Muscle layer of colon (tissue), 2 donors: ENCODE results near the gene IGFN1.

Experiments
- H3K27ac ChIP-seq: one replicate; pipeline ENCODE4 v1.7.0; 2013; ENCODE audit warnings: low read depth, mild to moderate bottlenecking, low read length, moderate library complexity
- H3K27me3 ChIP-seq, 2 donors: one replicate each; pipeline ENCODE4 v1.7.0; 2013; ENCODE audit warnings: low read length in 2 of 2, mild to moderate bottlenecking in 2 of 2; ENCODE audit not compliant: insufficient read depth in 2 of 2, control insufficient read depth in 1 of 2
- H3K36me3 ChIP-seq: one replicate; pipeline ENCODE4 v1.7.0; 2013; ENCODE audit warnings: mild to moderate bottlenecking, low read length; ENCODE audit not compliant: insufficient read depth
- H3K4me1 ChIP-seq: one replicate; pipeline ENCODE4 v1.7.0; 2013; ENCODE audit warnings: mild to moderate bottlenecking, low read length; ENCODE audit not compliant: insufficient read depth
- H3K4me3 ChIP-seq, 2 donors: one replicate each; pipeline ENCODE4 v1.7.0; 2013; ENCODE audit warnings: low read length in 2 of 2, low read depth in 1 of 2, mild to moderate bottlenecking in 1 of 2, moderate library complexity in 1 of 2
- H3K9ac ChIP-seq: one replicate; pipeline ENCODE4 v1.7.0; 2013; ENCODE audit warnings: low read length
- H3K9me3 ChIP-seq: one replicate; pipeline ENCODE4 v1.7.0; 2013; ENCODE audit warnings: mild to moderate bottlenecking, low read length
- donor health status: abdominal sarcoma.
- donor health status: Adenocarcinoma of cecum.

The IGFN1 gene

GRCh38 chr1:201190005-201190404 lies 619 bp upstream of the IGFN1 start:
- no peaks in the 10 kb centered on the region for H3K4me1 ChIP-seq
- no peak overlapping the region for H3K27ac ChIP-seq
- no peaks in the 10 kb centered on the region for H3K36me3 ChIP-seq
- no peaks in the 10 kb centered on the region for H3K27me3 ChIP-seq
- H3K4me3 ChIP-seq = no peak overlapping the region
- H3K9me3 ChIP-seq = no peaks in the 10 kb centered on the region
- H3K9ac ChIP-seq = no peak overlapping the region

- H3K36me3 ChIP-seq = no peaks in the 10 kb centered on the region
- no peaks in the 10 kb centered on the region for H3K4me1 ChIP-seq
- no peak overlapping the region for H3K4me3 ChIP-seq
- H3K27me3 ChIP-seq = no peaks in the 10 kb centered on the region
- no peak overlapping the region for H3K27ac ChIP-seq
- H3K9ac ChIP-seq = no peak overlapping the region
- no peaks in the 10 kb centered on the region for H3K9me3 ChIP-seq
Measured at GRCh38 chr1:201191653-201192260, 1.1 kb downstream of the IGFN1 start.

- Histone ChIP-seq H3K27ac (no peak overlapping the region), H3K4me1 (no peaks in the 10 kb centered on the region), H3K9ac (no peak overlapping the region), H3K27me3 (no peaks in the 10 kb centered on the region), H3K4me3 (no peak overlapping the region), H3K9me3 (no peaks in the 10 kb centered on the region), H3K36me3 (no peaks in the 10 kb centered on the region)
Measured at GRCh38 chr1:201192261-201192788, 1.7 kb downstream of the IGFN1 start.

- no peaks in the 10 kb centered on the region for H3K36me3 ChIP-seq
- H3K4me3 ChIP-seq = no peak overlapping the region
- no peak overlapping the region for H3K9ac ChIP-seq
- no peak overlapping the region for H3K27ac ChIP-seq
- H3K4me1 ChIP-seq = no peaks in the 10 kb centered on the region
- no peaks in the 10 kb centered on the region for H3K9me3 ChIP-seq
- H3K27me3 ChIP-seq = no peaks in the 10 kb centered on the region
Measured at GRCh38 chr1:201194046-201194445, 3.4 kb downstream of the IGFN1 start.

GRCh38 chr1:201198598-201198997 lies 8.0 kb downstream of the IGFN1 start:
- no peaks in the 10 kb centered on the region for H3K4me1 ChIP-seq
- H3K27ac ChIP-seq = no peak overlapping the region
- H3K9ac ChIP-seq = no peak overlapping the region
- H3K4me3 ChIP-seq = no peak overlapping the region
- H3K9me3 ChIP-seq = no peaks in the 10 kb centered on the region
- no peaks in the 10 kb centered on the region for H3K36me3 ChIP-seq
- no peaks in the 10 kb centered on the region for H3K27me3 ChIP-seq

- H3K36me3 ChIP-seq = no peaks in the 10 kb centered on the region
- no peaks in the 10 kb centered on the region for H3K9me3 ChIP-seq
- H3K9ac ChIP-seq = no peak overlapping the region
Measured at GRCh38 chr1:201205036-201205435, 14.4 kb downstream of the IGFN1 start.

GRCh38 chr1:201206176-201206575 lies 15.6 kb downstream of the IGFN1 start:
- H3K4me3 ChIP-seq = no peak overlapping the region
- H3K27me3 ChIP-seq = no peaks in the 10 kb centered on the region
- no peak overlapping the region for H3K9ac ChIP-seq
- H3K27ac ChIP-seq = no peak overlapping the region
- H3K4me1 ChIP-seq = no peaks in the 10 kb centered on the region
- no peaks in the 10 kb centered on the region for H3K36me3 ChIP-seq
- no peaks in the 10 kb centered on the region for H3K9me3 ChIP-seq

More at GRCh38 chr1:201205036-201205435, 14.4 kb downstream of the IGFN1 start:
- no peak overlapping the region for H3K27ac ChIP-seq
- H3K4me1 ChIP-seq = no peaks in the 10 kb centered on the region
- no peaks in the 10 kb centered on the region for H3K27me3 ChIP-seq
- no peak overlapping the region for H3K4me3 ChIP-seq

- no peaks in the 10 kb centered on the region for H3K27me3 ChIP-seq
- H3K27ac ChIP-seq = no peak overlapping the region
Measured at GRCh38 chr1:201207046-201207445, 16.4 kb downstream of the IGFN1 start.

GRCh38 chr1:201208236-201208635 lies 17.6 kb downstream of the IGFN1 start:
- Histone ChIP-seq H3K4me1 (no peaks in the 10 kb centered on the region), H3K36me3 (no peaks in the 10 kb centered on the region), H3K27me3 (no peaks in the 10 kb centered on the region), H3K9ac (no peak overlapping the region), H3K4me3 (no peak overlapping the region), H3K27ac (no peak overlapping the region), H3K9me3 (no peaks in the 10 kb centered on the region)

More at GRCh38 chr1:201207046-201207445, 16.4 kb downstream of the IGFN1 start:
- H3K4me3 ChIP-seq = no peak overlapping the region
- no peaks in the 10 kb centered on the region for H3K9me3 ChIP-seq
- no peaks in the 10 kb centered on the region for H3K36me3 ChIP-seq
- no peaks in the 10 kb centered on the region for H3K4me1 ChIP-seq
- no peak overlapping the region for H3K9ac ChIP-seq

- Histone ChIP-seq H3K9ac (no peak overlapping the region), H3K9me3 (no peaks in the 10 kb centered on the region), H3K36me3 (no peaks in the 10 kb centered on the region), H3K4me3 (no peak overlapping the region), H3K27me3 (no peaks in the 10 kb centered on the region), H3K27ac (no peak overlapping the region), H3K4me1 (no peaks in the 10 kb centered on the region)
Measured at GRCh38 chr1:201212056-201212455, 21.4 kb downstream of the IGFN1 start.

GRCh38 chr1:201212461-201213055 lies 21.9 kb downstream of the IGFN1 start:
- Histone ChIP-seq H3K27ac (no peak overlapping the region), H3K36me3 (no peaks in the 10 kb centered on the region), H3K9me3 (no peaks in the 10 kb centered on the region)

More at GRCh38 chr1:201212461-201213055, 21.9 kb downstream of the IGFN1 start:
- no peak overlapping the region for H3K9ac ChIP-seq
- H3K27me3 ChIP-seq = no peaks in the 10 kb centered on the region
- H3K4me3 ChIP-seq = no peak overlapping the region
- no peaks in the 10 kb centered on the region for H3K4me1 ChIP-seq
